Measurements from ENCODE around the gene MGAT1.
A peak's percentile ranks its signal among the peaks of the same experiment; 100 is the strongest.
"Not testable (repeated sequence)": the region's sequence is repeated elsewhere in the genome, so short reads cannot be mapped to it uniquely, and the experiment has no call there.

Gene MGAT1

GRCh38 chr5:180784497-180785097, 18.0 kb downstream of the MGAT1 start:
- peak; percentile 71 for DNase-seq

DNA sequence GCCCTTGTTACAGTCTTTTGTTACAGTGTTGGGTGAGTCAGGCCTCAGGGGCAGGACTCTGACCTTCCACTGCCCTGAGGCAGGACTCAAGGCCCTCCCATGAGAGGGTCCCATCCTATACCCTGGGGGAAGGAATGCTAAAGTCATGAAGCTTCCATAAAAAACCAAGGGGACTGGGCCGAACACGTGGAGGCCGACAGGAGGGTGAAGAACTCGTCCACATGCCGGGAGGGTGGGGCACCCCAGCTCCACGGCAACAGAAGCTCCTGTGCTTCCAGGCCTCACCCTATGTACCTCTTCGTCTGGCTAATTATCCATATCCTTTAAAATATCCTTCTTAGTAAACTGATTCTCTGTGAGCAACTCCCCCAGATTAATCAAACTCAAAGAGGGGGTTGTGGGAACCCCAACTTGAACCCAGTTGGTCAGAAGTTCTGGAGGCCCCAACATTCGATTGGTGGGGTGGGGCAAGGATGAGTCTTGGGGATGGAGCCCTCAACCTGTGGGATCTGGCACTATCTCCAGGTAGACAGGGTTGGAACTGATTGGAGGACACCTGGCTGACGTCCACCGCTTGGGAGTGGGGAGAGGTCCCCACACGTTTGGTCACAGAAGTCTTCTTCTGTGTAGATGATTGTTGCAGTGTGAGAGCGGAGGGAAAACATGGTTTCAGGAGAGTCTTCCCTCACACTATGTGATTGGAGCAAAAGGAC, 19.1 kb downstream of the MGAT1 start:
- no peak for DNase-seq

GRCh38 chr5:180782748-180783147, 19.9 kb downstream of the MGAT1 start:
- DNase-seq: no peak

DNA sequence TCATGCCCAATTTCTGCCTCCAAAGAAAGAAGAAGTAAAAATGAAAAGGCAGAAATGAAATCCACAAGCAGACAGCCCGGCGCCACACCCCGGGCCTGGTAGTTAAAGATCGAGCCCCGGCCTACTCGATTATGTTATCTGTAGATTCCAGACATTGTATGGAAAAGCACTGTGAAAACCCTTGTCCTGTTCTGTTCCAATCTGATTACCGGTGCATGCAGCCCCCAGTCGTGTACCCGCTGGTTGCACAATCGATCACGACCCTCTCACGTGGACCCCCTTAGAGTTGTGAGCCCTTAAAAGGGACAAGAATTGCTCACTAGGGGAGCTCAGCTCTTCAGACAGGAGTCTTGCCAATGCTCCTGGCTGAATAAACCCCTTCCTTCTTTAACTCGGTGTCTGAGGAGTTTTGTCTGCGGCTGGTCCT, 20.7 kb downstream of the MGAT1 start:
- not testable (repeated sequence) for DNase-seq

DNA sequence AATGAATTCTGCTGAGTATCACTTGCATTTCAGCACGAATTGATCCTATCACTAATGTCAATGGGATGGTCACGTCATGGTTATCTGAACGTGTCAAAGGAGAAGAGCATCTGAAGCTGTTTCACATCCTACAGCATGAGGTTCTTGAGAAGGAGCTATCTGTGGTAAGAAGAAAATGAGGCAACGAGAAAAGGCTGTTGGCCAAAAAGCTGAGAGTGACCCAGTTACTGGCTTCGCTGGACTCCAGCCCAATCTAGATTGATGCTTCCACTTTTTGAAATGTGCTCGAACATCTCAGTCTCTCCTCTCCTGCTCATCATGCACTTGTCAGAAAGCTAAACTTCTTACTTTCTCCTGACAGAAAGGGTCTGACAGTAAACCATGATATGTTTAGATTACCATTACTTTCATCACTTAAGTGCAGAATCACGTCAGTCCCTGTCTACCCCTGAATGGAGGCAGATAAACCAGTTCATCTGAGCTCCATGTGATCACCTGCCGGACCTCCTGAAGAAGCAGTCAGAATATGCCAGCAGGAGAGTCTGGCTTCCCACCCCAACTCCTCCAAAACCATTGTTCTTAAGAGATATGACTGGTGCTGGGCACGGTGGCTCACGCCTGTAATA, 22.5 kb downstream of the MGAT1 start:
- DNase-seq: no peak

DNA sequence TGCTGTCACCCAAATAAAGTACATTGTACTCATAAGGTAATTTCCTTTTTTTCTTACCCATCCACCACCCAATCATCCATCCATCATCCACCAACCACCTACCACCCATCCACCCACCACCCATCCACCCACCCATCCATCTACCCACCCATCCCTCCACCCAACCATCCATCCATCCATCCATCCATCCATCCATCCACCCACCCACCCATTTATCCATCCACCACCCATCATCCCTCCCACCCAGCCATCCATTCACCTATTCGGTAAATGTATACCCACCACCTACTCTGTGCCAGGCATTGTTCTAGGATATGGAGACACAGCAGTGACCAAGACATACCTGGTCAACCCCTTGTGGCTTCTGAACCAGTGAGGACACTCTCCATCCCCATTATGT, 25.1 kb downstream of the MGAT1 start:
- no peak for DNase-seq

- no peak for DNase-seq
Observed at GRCh38 chr5:180776376-180776775, 26.2 kb downstream of the MGAT1 start.

GRCh38 chr5:180775624-180776023, 27.0 kb downstream of the MGAT1 start:
- DNase-seq: no peak

GRCh38 chr5:180771839-180772238, 30.8 kb downstream of the MGAT1 start:
- no peak for DNase-seq

DNA sequence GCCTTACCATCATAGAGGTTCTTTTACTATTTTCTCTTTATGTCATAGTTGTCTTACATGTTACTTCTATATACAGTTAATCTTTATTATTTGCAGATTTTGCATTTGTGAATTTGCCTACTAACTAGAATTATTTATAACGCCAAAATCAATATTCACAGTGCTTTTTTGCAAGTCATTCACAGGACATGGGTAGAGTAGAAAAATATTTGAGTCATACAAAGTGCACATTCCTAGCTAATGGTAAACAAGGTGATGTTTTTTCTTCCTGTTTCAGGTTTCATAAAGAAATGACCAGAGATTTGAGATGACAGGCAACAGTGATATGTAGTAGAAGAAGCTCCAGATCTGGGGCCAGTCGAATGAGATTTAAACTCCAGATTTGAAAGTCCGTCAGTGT, 32.8 kb downstream of the MGAT1 start:
- no peak for DNase-seq

GRCh38 chr5:180755601-180756000, 47.0 kb downstream of the MGAT1 start:
- no peak for DNase-seq

GRCh38 chr5:180744253-180744652, 58.4 kb downstream of the MGAT1 start:
- no peak for DNase-seq

DNA sequence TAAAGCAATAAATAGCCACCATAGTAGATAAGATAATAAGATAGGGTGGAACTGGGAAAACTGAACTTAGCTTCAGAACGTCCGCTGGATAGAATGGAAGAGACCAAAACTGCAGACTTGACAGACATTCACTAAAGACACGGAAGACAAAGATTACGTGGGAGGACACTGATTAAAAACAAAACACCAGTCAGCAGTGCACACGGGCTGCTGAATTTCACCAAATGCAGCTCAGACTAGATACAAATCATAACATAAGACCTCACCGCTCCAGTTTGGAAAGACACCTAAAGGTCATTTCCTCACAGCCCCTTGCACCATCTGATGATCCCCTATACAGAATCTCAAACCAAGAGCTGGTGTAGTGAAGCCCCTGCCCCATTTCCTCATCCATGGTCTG, 59.9 kb downstream of the MGAT1 start:
- no peak for DNase-seq

GRCh38 chr5:180740953-180741352, 61.7 kb downstream of the MGAT1 start:
- DNase-seq: not testable (repeated sequence)

- DNase-seq: no peak
Observed at GRCh38 chr5:180739958-180740357, 62.6 kb downstream of the MGAT1 start, which contains the start of gene OR2Y1. Gene OR2Y1, minus strand, starts transcription at chr5:180740058. Its CDS starts 0 bp downstream, at chr5:180740058.

DNA sequence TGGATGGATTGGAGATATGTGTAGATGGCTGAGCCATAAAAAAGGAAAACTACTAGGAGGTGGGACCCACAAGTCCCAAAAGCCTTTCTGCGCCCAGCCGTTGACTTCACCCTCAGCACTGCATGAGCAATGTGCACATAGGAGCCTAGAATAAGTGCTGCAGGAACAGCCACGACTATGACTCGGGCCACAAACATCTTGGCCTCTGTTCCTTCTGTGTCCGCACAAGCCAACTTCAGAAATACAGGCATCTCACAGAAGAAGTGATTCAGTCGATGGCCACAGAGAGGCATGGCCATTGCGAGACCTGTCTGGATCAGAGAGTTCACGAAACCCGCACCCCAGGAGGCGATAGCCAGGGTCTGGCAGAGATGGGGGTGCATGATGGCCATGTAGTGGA, 63.3 kb downstream of the MGAT1 start:
- no peak for DNase-seq

- DNase-seq: no peak
Observed at GRCh38 chr5:180736536-180736935, 66.1 kb downstream of the MGAT1 start.
